ENCODE results near the gene POGZ.
"Not testable (repeated sequence)": the region's sequence is repeated elsewhere in the genome, so short reads cannot be mapped to it uniquely, and the experiment has no call there.

POGZ gene

GRCh38 chr1:151408891-151409290 lies 50.4 kb downstream of the POGZ start:
- DNase-seq (ENCODE audit: low read depth) = peak; percentile 53

GRCh38 chr1:151407304-151407703 lies 52.0 kb downstream of the POGZ start:
- no peak for DNase-seq (ENCODE audit: low read depth)

GRCh38 chr1:151406176-151406575 lies 53.1 kb downstream of the POGZ start:
- DNase-seq (ENCODE audit: low read depth) = no peak

- no peak for DNase-seq (ENCODE audit: low read depth)
Measured at GRCh38 chr1:151405187-151405951, 53.9 kb downstream of the POGZ start.

- DNase-seq (ENCODE audit: low read depth) = no peak
Measured at GRCh38 chr1:151403612-151404011, 55.7 kb downstream of the POGZ start.

- DNase-seq (ENCODE audit: low read depth) = no peak
Measured at GRCh38 chr1:151402764-151403163, 56.5 kb downstream of the POGZ start.

GRCh38 chr1:151401860-151402259 lies 57.4 kb downstream of the POGZ start:
- DNase-seq (ENCODE audit: low read depth) = no peak

GRCh38 chr1:151401125-151401788 lies 58.0 kb downstream of the POGZ start:
- DNase-seq (ENCODE audit: low read depth) = no peak

GRCh38 chr1:151399324-151400171 lies 59.7 kb downstream of the POGZ start, which contains the start of gene PSMB4:
Gene PSMB4 (plus strand): TSS chr1:151399573. CDS start chr1:151399588, 15 bp downstream.
- peak; percentile 95 for DNase-seq (ENCODE audit: low read depth)

- DNase-seq (ENCODE audit: low read depth) = not testable (repeated sequence)
Measured at GRCh38 chr1:151396265-151396664, 63.0 kb downstream of the POGZ start.

GRCh38 chr1:151393583-151393982 lies 65.7 kb downstream of the POGZ start:
- no peak for DNase-seq (ENCODE audit: low read depth)

- no peak for DNase-seq (ENCODE audit: low read depth)
Measured at GRCh38 chr1:151391079-151391563, 68.2 kb downstream of the POGZ start.

- not testable (repeated sequence) for DNase-seq (ENCODE audit: low read depth)
Measured at GRCh38 chr1:151390221-151391078, 68.8 kb downstream of the POGZ start.

- DNase-seq (ENCODE audit: low read depth) = no peak
Measured at GRCh38 chr1:151386002-151386401, 73.3 kb downstream of the POGZ start.

GRCh38 chr1:151384584-151384983 lies 74.7 kb downstream of the POGZ start:
- no peak for DNase-seq (ENCODE audit: low read depth)

- DNase-seq (ENCODE audit: low read depth) = no peak
Measured at GRCh38 chr1:151377150-151377884, 82.0 kb downstream of the POGZ start.

- DNase-seq (ENCODE audit: low read depth) = no peak
Measured at GRCh38 chr1:151373196-151373595, 86.1 kb downstream of the POGZ start.

GRCh38 chr1:151372058-151372934 lies 87.0 kb downstream of the POGZ start, which contains the start of gene SELENBP1:
Gene SELENBP1 (minus strand): TSS chr1:151372705. CDS start chr1:151372641, 64 bp downstream.
- DNase-seq (ENCODE audit: low read depth) = peak; percentile 72

GRCh38 chr1:151371370-151372057 lies 87.8 kb downstream of the POGZ start:
- DNase-seq (ENCODE audit: low read depth) = peak; percentile 67
